ENCODE data around the gene TMEM120B.
"Not testable (repeated sequence)": the region's sequence is repeated elsewhere in the genome, so short reads cannot be mapped to it uniquely, and the experiment has no call there.

The TMEM120B gene

GRCh38 chr12:121692744-121693143 is 19.8 kb upstream of the TMEM120B start:
- H3K9me3 ChIP-seq (ENCODE audit: control insufficient read depth, low read length); H3K27ac ChIP-seq (ENCODE audit: low read length, poor library complexity, severe bottlenecking); H2AFZ ChIP-seq (ENCODE audit: low read depth, low read length); H3K27me3 ChIP-seq (ENCODE audit: control insufficient read depth in 1 of 2, insufficient read depth in 1 of 2, low read length in 2 of 2); H2BK12ac ChIP-seq (ENCODE audit: low read length in 2 of 2); H3K23ac ChIP-seq (ENCODE audit: low read length in 2 of 2); H2AK5ac ChIP-seq (ENCODE audit: low read length, severe bottlenecking); H3K4me3 ChIP-seq (ENCODE audit: insufficient read depth in 1 of 2, low read depth in 1 of 2, low read length in 2 of 2); H3K36me3 ChIP-seq (ENCODE audit: control insufficient read depth in 1 of 2, insufficient read depth in 2 of 2, low read depth in 1 of 2, low read length in 2 of 2); H3K14ac ChIP-seq (ENCODE audit: low read length in 2 of 2); H3K9ac ChIP-seq (ENCODE audit: low read length); H3K18ac ChIP-seq (ENCODE audit: low read depth in 1 of 2, low read length in 2 of 2); DNase-seq; H3K4me2 ChIP-seq (ENCODE audit: low read length, poor library complexity, severe bottlenecking); H2BK120ac ChIP-seq (ENCODE audit: low read depth, low read length); H3K4me1 ChIP-seq (ENCODE audit: control insufficient read depth, insufficient read depth, low read depth, low read length); H3K79me1 ChIP-seq (replicated peaks; ENCODE audit: low read length, poor library complexity, severe bottlenecking); H4K8ac ChIP-seq (ENCODE audit: low read length); H2BK15ac ChIP-seq (ENCODE audit: low read depth, poor library complexity, severe bottlenecking); H4K91ac ChIP-seq (ENCODE audit: low read length); H3K4ac ChIP-seq (ENCODE audit: low read depth in 1 of 2, low read length in 2 of 2); H2BK5ac ChIP-seq (ENCODE audit: low read depth, low read length, poor library complexity, severe bottlenecking): not testable (repeated sequence)
- WGBS = 64% methylated on average over 3 of the region's 3 CpGs

GRCh38 chr12:121693155-121693687 is 19.3 kb upstream of the TMEM120B start:
- Histone ChIP-seq H3K27ac (ENCODE audit: low read length, poor library complexity, severe bottlenecking) (no peak overlapping the region), H2AK5ac (ENCODE audit: low read length, severe bottlenecking) (no peak overlapping the region), H3K4me2 (ENCODE audit: low read length, poor library complexity, severe bottlenecking) (no peak overlapping the region), H3K9me3 (ENCODE audit: control insufficient read depth, low read length) (no peaks in the 10 kb centered on the region), H3K4ac (ENCODE audit: low read depth in 1 of 2, low read length in 2 of 2) (no peak overlapping the region), H4K8ac (ENCODE audit: low read length) (no peak overlapping the region), H3K9ac (ENCODE audit: low read length) (no peak overlapping the region), H3K27me3 (ENCODE audit: control insufficient read depth in 1 of 2, insufficient read depth in 1 of 2, low read length in 2 of 2) (peaks cover 0 to 5% of the 10 kb centered on the region in 2 experiments), H2BK12ac (ENCODE audit: low read length in 2 of 2) (no peak overlapping the region), H3K36me3 (ENCODE audit: control insufficient read depth in 1 of 2, insufficient read depth in 2 of 2, low read depth in 1 of 2, low read length in 2 of 2) (no peaks in the 10 kb centered on the region), H2AFZ (ENCODE audit: low read depth, low read length) (no peak overlapping the region), H3K14ac (ENCODE audit: low read length in 2 of 2) (no peak overlapping the region), H3K18ac (ENCODE audit: low read depth in 1 of 2, low read length in 2 of 2) (no peak overlapping the region), H2BK120ac (ENCODE audit: low read depth, low read length) (no peak overlapping the region), H2BK5ac (ENCODE audit: low read depth, low read length, poor library complexity, severe bottlenecking) (no peak overlapping the region), H4K91ac (ENCODE audit: low read length) (no peak overlapping the region), H3K79me1 (replicated peaks; ENCODE audit: low read length, poor library complexity, severe bottlenecking) (no peaks in the 10 kb centered on the region), H3K4me1 (ENCODE audit: control insufficient read depth, insufficient read depth, low read depth, low read length) (peaks cover 5% of the 10 kb centered on the region), H3K4me3 (ENCODE audit: insufficient read depth in 1 of 2, low read depth in 1 of 2, low read length in 2 of 2) (no peak overlapping the region), H2BK15ac (ENCODE audit: low read depth, poor library complexity, severe bottlenecking) (no peak overlapping the region), H3K23ac (ENCODE audit: low read length in 2 of 2) (no peak overlapping the region)
- 89% methylated on average over 4 of the region's 7 CpGs for WGBS
- DNase-seq = no peak

- no peak overlapping the region for H4K91ac ChIP-seq (ENCODE audit: low read length)
- no peak overlapping the region for H3K23ac ChIP-seq (ENCODE audit: low read length in 2 of 2)
- H2BK15ac ChIP-seq (ENCODE audit: low read depth, poor library complexity, severe bottlenecking) = no peak overlapping the region
- H3K27me3 ChIP-seq (ENCODE audit: control insufficient read depth in 1 of 2, insufficient read depth in 1 of 2, low read length in 2 of 2) = peaks cover 3 to 14% of the 10 kb centered on the region in 2 experiments
- no peak overlapping the region for H2BK12ac ChIP-seq (ENCODE audit: low read length in 2 of 2)
- no peaks in the 10 kb centered on the region for H3K36me3 ChIP-seq (ENCODE audit: control insufficient read depth in 1 of 2, insufficient read depth in 2 of 2, low read depth in 1 of 2, low read length in 2 of 2)
- H3K18ac ChIP-seq (ENCODE audit: low read depth in 1 of 2, low read length in 2 of 2) = no peak overlapping the region
- DNase-seq = peak; percentile 57
- no peak overlapping the region for H3K4me3 ChIP-seq (ENCODE audit: insufficient read depth in 1 of 2, low read depth in 1 of 2, low read length in 2 of 2)
- H2AK5ac ChIP-seq (ENCODE audit: low read length, severe bottlenecking) = no peak overlapping the region
- H2BK5ac ChIP-seq (ENCODE audit: low read depth, low read length, poor library complexity, severe bottlenecking) = no peak overlapping the region
- H3K4ac ChIP-seq (ENCODE audit: low read depth in 1 of 2, low read length in 2 of 2) = no peak overlapping the region
- no peaks in the 10 kb centered on the region for H3K79me1 ChIP-seq (replicated peaks; ENCODE audit: low read length, poor library complexity, severe bottlenecking)
- no peaks in the 10 kb centered on the region for H3K4me1 ChIP-seq (ENCODE audit: control insufficient read depth, insufficient read depth, low read depth, low read length)
- no peak overlapping the region for H3K4me2 ChIP-seq (ENCODE audit: low read length, poor library complexity, severe bottlenecking)
- H3K14ac ChIP-seq (ENCODE audit: low read length in 2 of 2) = no peak overlapping the region
- WGBS = 44% methylated on average over 6 of the region's 9 CpGs
- no peak overlapping the region for H4K8ac ChIP-seq (ENCODE audit: low read length)
- no peak overlapping the region for H2AFZ ChIP-seq (ENCODE audit: low read depth, low read length)
- H3K9me3 ChIP-seq (ENCODE audit: control insufficient read depth, low read length) = no peaks in the 10 kb centered on the region
- H3K9ac ChIP-seq (ENCODE audit: low read length) = no peak overlapping the region
- no peak overlapping the region for H2BK120ac ChIP-seq (ENCODE audit: low read depth, low read length)
- H3K27ac ChIP-seq (ENCODE audit: low read length, poor library complexity, severe bottlenecking) = no peak overlapping the region
Observed at GRCh38 chr12:121697093-121697698, 15.4 kb upstream of the TMEM120B start.

- H2AK5ac ChIP-seq (ENCODE audit: low read length, severe bottlenecking); H2BK120ac ChIP-seq (ENCODE audit: low read depth, low read length); H2BK15ac ChIP-seq (ENCODE audit: low read depth, poor library complexity, severe bottlenecking); H3K4me2 ChIP-seq (ENCODE audit: low read length, poor library complexity, severe bottlenecking); H3K27ac ChIP-seq (ENCODE audit: low read length, poor library complexity, severe bottlenecking); H3K4me1 ChIP-seq (ENCODE audit: control insufficient read depth, insufficient read depth, low read depth, low read length); H3K79me1 ChIP-seq (replicated peaks; ENCODE audit: low read length, poor library complexity, severe bottlenecking); H3K23ac ChIP-seq (ENCODE audit: low read length in 2 of 2); H3K14ac ChIP-seq (ENCODE audit: low read length in 2 of 2); H3K9ac ChIP-seq (ENCODE audit: low read length); H3K36me3 ChIP-seq (ENCODE audit: control insufficient read depth in 1 of 2, insufficient read depth in 2 of 2, low read depth in 1 of 2, low read length in 2 of 2); H4K91ac ChIP-seq (ENCODE audit: low read length); H4K8ac ChIP-seq (ENCODE audit: low read length); H2BK5ac ChIP-seq (ENCODE audit: low read depth, low read length, poor library complexity, severe bottlenecking); H3K9me3 ChIP-seq (ENCODE audit: control insufficient read depth, low read length); H3K4me3 ChIP-seq (ENCODE audit: insufficient read depth in 1 of 2, low read depth in 1 of 2, low read length in 2 of 2); H2AFZ ChIP-seq (ENCODE audit: low read depth, low read length); DNase-seq; H2BK12ac ChIP-seq (ENCODE audit: low read length in 2 of 2); H3K18ac ChIP-seq (ENCODE audit: low read depth in 1 of 2, low read length in 2 of 2); H3K4ac ChIP-seq (ENCODE audit: low read depth in 1 of 2, low read length in 2 of 2): not testable (repeated sequence)
- WGBS = 93% methylated on average over 6 of the region's 6 CpGs
- H3K27me3 ChIP-seq (ENCODE audit: control insufficient read depth in 1 of 2, insufficient read depth in 1 of 2, low read length in 2 of 2) = peaks cover 3 to 17% of the 10 kb centered on the region in 2 experiments
Observed at GRCh38 chr12:121697861-121698260, 14.7 kb upstream of the TMEM120B start.

Measured in mesenchymal stem cell (in vitro differentiated cells and primary cell).